Neuronal stem cell (in vitro differentiated cells): ENCODE data around the gene PDZD2.
A peak's percentile ranks its signal among the peaks of the same experiment; 100 is the strongest.

Source experiments
- DNase-seq: peaks from one replicate; pipeline ENCODE4 v3.0.0-alpha.2; 2013; ENCODE audit warnings: low spot score
- H2AFZ ChIP-seq: one replicate; pipeline ENCODE4 v1.6.1; 2013; ENCODE audit warnings: mild to moderate bottlenecking, low read length, inconsistent platforms
- H2AK5ac ChIP-seq: 2 replicates; pipeline ENCODE4 v1.6.1; 2013; ENCODE audit warnings: low read depth, mild to moderate bottlenecking, inconsistent platforms, low read length, moderate library complexity, mixed read lengths
- H2BK120ac ChIP-seq: 2 replicates; pipeline ENCODE4 v1.6.1; 2013; ENCODE audit warnings: low read depth, mild to moderate bottlenecking, inconsistent platforms, low read length, moderate library complexity, mixed read lengths
- H2BK12ac ChIP-seq: one replicate; pipeline ENCODE4 v1.6.1; 2013; ENCODE audit warnings: low read length, inconsistent platforms
- H2BK15ac ChIP-seq: 2 replicates; pipeline ENCODE4 v1.6.1; 2013; ENCODE audit warnings: mild to moderate bottlenecking, low read length, inconsistent platforms, mixed read lengths
- H2BK5ac ChIP-seq: one replicate; pipeline ENCODE4 v1.6.1; 2013; ENCODE audit warnings: inconsistent platforms, mild to moderate bottlenecking, low read length, moderate library complexity
- H3K14ac ChIP-seq: one replicate; pipeline ENCODE4 v1.6.1; 2013; ENCODE audit warnings: low read length, inconsistent platforms
- H3K18ac ChIP-seq: 2 replicates; pipeline ENCODE4 v1.6.1; 2013; ENCODE audit warnings: low read length, inconsistent platforms
- H3K23ac ChIP-seq: 2 replicates; pipeline ENCODE4 v1.6.1; 2013; ENCODE audit warnings: low read depth, mild to moderate bottlenecking, mixed read lengths, low read length, inconsistent platforms; ENCODE audit not compliant: poor library complexity
- H3K27ac ChIP-seq: replicated peaks from 3 replicates; pipeline ENCODE4 v1.5.1; 2013; ENCODE audit warnings: low read length, inconsistent platforms
- H3K27me3 ChIP-seq, 3 experiments: 2 replicates each; pipeline ENCODE4 v1.6.1; 2013; ENCODE audit warnings: low read length in 3 of 3, mild to moderate bottlenecking in 2 of 3, inconsistent platforms in 1 of 3, low read depth in 1 of 3, mixed read lengths in 1 of 3, moderate library complexity in 1 of 3; ENCODE audit not compliant: control insufficient read depth in 3 of 3, insufficient read depth in 3 of 3
- H3K36me3 ChIP-seq, 2 donors: replicated peaks in 1 of 2; 2 replicates each; pipeline ENCODE4 v1.6.1; 2013; ENCODE audit warnings: low read length in 2 of 2; ENCODE audit not compliant: control insufficient read depth in 2 of 2, insufficient read depth in 2 of 2
- H3K4ac ChIP-seq: 2 replicates; pipeline ENCODE4 v1.6.1; 2013; ENCODE audit warnings: inconsistent platforms, mild to moderate bottlenecking, low read length, moderate library complexity
- H3K4me1 ChIP-seq, 2 donors: 1 replicate in 1 of 2; 2 replicates in 1 of 2; pipeline ENCODE4 v1.6.1; 2013; ENCODE audit warnings: low read length in 2 of 2, low read depth in 1 of 2; ENCODE audit not compliant: control insufficient read depth in 2 of 2, insufficient read depth in 1 of 2
- H3K4me2 ChIP-seq: one replicate; pipeline ENCODE4 v1.6.1; 2013; ENCODE audit warnings: mild to moderate bottlenecking, low read length, inconsistent platforms; ENCODE audit not compliant: insufficient read depth, poor library complexity, severe bottlenecking
- H3K4me3 ChIP-seq, 2 donors: 2 replicates each; pipeline ENCODE4 v1.5.1; 2013; ENCODE audit warnings: low read length in 2 of 2, mild to moderate bottlenecking in 2 of 2, inconsistent platforms in 1 of 2, moderate library complexity in 1 of 2
- H3K79me1 ChIP-seq: one replicate; pipeline ENCODE4 v1.6.1; 2013; ENCODE audit warnings: low read depth, mild to moderate bottlenecking, inconsistent platforms, low read length, moderate library complexity
- H3K9ac ChIP-seq: one replicate; pipeline ENCODE4 v1.6.1; 2013; ENCODE audit warnings: mild to moderate bottlenecking, low read depth, low read length, inconsistent platforms; ENCODE audit not compliant: poor library complexity
- H3K9me3 ChIP-seq, 2 donors: replicated peaks in 1 of 2; 2 replicates each; pipeline versions ENCODE3 to v1.6.1; 2013; ENCODE audit warnings: low read length in 2 of 2, mild to moderate bottlenecking in 2 of 2, inconsistent platforms in 1 of 2, low read depth in 1 of 2, mixed read lengths in 1 of 2, moderate library complexity in 1 of 2; ENCODE audit not compliant: control insufficient read depth in 2 of 2, insufficient read depth in 1 of 2
- H4K8ac ChIP-seq: one replicate; pipeline ENCODE4 v1.6.1; 2013; ENCODE audit warnings: low read depth, mild to moderate bottlenecking, inconsistent platforms, low read length, moderate library complexity
- H4K91ac ChIP-seq: one replicate; pipeline ENCODE4 v1.6.1; 2013; ENCODE audit warnings: low read length, low read depth, mild to moderate bottlenecking, inconsistent platforms; ENCODE audit not compliant: poor library complexity
- WGBS, 2 donors: extraction: QIAGEN DNeasy Blood & Tissue Kit; methylation state at CpG; one replicate each; pipeline ENCODE4 v1.1.7; 2013; ENCODE audit warnings: missing lambda C conversion rate in 2 of 2, mixed read lengths in 1 of 2; ENCODE audit not compliant: insufficient read length in 2 of 2, insufficient replicate concordance in 1 of 2; ENCODE audit errors: extremely low coverage in 2 of 2; 5-methylcytosine and 5-hydroxymethylcytosine counted together

Gene PDZD2

GRCh38 chr5:31846934-31847333 is 208.0 kb downstream of the PDZD2 start:
- no peak overlapping the region for H4K91ac ChIP-seq
- H3K4ac ChIP-seq: no peak overlapping the region
- no peak overlapping the region for H3K27ac ChIP-seq
- no peak overlapping the region for H2BK15ac ChIP-seq
- no peak overlapping the region for H3K14ac ChIP-seq
- no peak overlapping the region for H3K18ac ChIP-seq
- no peak overlapping the region for H3K4me2 ChIP-seq
- H3K4me1 ChIP-seq: no peaks in the 10 kb centered on the region
- no peak overlapping the region for H2BK5ac ChIP-seq
- H2BK12ac ChIP-seq: no peak overlapping the region
- H3K23ac ChIP-seq: no peak overlapping the region
- no peak overlapping the region for H2BK120ac ChIP-seq
- H4K8ac ChIP-seq: no peak overlapping the region
- H3K9me3 ChIP-seq: no peaks in the 10 kb centered on the region
- H3K79me1 ChIP-seq: no peaks in the 10 kb centered on the region
- H3K4me3 ChIP-seq: no peak overlapping the region
- H2AK5ac ChIP-seq: no peak overlapping the region
- H2AFZ ChIP-seq: no peak overlapping the region
- H3K27me3 ChIP-seq: no peaks in the 10 kb centered on the region
- no peaks in the 10 kb centered on the region for H3K36me3 ChIP-seq
- no peak overlapping the region for H3K9ac ChIP-seq
- WGBS, 2 donors: no CpG with 5 or more reads among the region's 1 CpG
- no peak for DNase-seq

- H3K27ac ChIP-seq: no peak overlapping the region
- no peak overlapping the region for H3K14ac ChIP-seq
- no peak overlapping the region for H4K91ac ChIP-seq
- no peak overlapping the region for H2AK5ac ChIP-seq
- no peak overlapping the region for H3K18ac ChIP-seq
- no peak overlapping the region for H3K23ac ChIP-seq
- no peaks in the 10 kb centered on the region for H3K27me3 ChIP-seq
- no peak overlapping the region for H3K9ac ChIP-seq
- H3K36me3 ChIP-seq: no peaks in the 10 kb centered on the region
- no peak overlapping the region for H3K4ac ChIP-seq
- no peak overlapping the region for H2BK12ac ChIP-seq
- no peak overlapping the region for H2BK5ac ChIP-seq
- no peak overlapping the region for H4K8ac ChIP-seq
- DNase-seq: no peak
- no peaks in the 10 kb centered on the region for H3K9me3 ChIP-seq
- H3K4me2 ChIP-seq: no peak overlapping the region
- H2BK15ac ChIP-seq: no peak overlapping the region
- H3K79me1 ChIP-seq: no peaks in the 10 kb centered on the region
- no peak overlapping the region for H2AFZ ChIP-seq
- no CpG with 5 or more reads among the region's 7 CpGs for WGBS, 2 donors
- H3K4me1 ChIP-seq: no peaks in the 10 kb centered on the region
- no peak overlapping the region for H3K4me3 ChIP-seq
- H2BK120ac ChIP-seq: no peak overlapping the region
Observed at GRCh38 chr5:31847354-31847753, 208.4 kb downstream of the PDZD2 start.

- Histone ChIP-seq H3K27ac (no peak overlapping the region), H2BK5ac (no peak overlapping the region), H3K14ac (no peak overlapping the region), H3K4ac (no peak overlapping the region), H4K8ac (no peak overlapping the region), H3K23ac (no peak overlapping the region), H3K4me2 (no peak overlapping the region), H2BK12ac (no peak overlapping the region), H2BK15ac (no peak overlapping the region), H2BK120ac (no peak overlapping the region), H2AFZ (peak overlapping the region; percentile 26), H3K4me3 (no peak overlapping the region), H3K79me1 (no peaks in the 10 kb centered on the region), H3K9me3 (no peaks in the 10 kb centered on the region), H3K27me3 (no peaks in the 10 kb centered on the region), H2AK5ac (no peak overlapping the region), H3K18ac (no peak overlapping the region), H3K36me3 (no peaks in the 10 kb centered on the region), H4K91ac (no peak overlapping the region), H3K9ac (no peak overlapping the region), H3K4me1 (peaks cover 5 to 8% of the 10 kb centered on the region in 2 donors)
- no peak for DNase-seq
- no CpG with 5 or more reads among the region's 4 CpGs for WGBS, 2 donors
Observed at GRCh38 chr5:31850981-31851689, 212.2 kb downstream of the PDZD2 start.

- Histone ChIP-seq H4K8ac (no peak overlapping the region), H2BK120ac (no peak overlapping the region), H3K4me2 (no peak overlapping the region), H3K23ac (no peak overlapping the region), H3K4me3 (no peak overlapping the region), H3K79me1 (no peaks in the 10 kb centered on the region), H2BK12ac (no peak overlapping the region), H4K91ac (no peak overlapping the region), H2BK5ac (no peak overlapping the region), H3K14ac (no peak overlapping the region), H3K18ac (no peak overlapping the region), H3K27ac (no peak overlapping the region), H2AFZ (peak overlapping the region; percentile 95), H3K36me3 (no peaks in the 10 kb centered on the region), H3K9ac (no peak overlapping the region), H3K4me1 (peaks cover 8% of the 10 kb centered on the region in 2 donors), H3K9me3 (peaks cover 0 to under 1% of the 10 kb centered on the region in 2 donors), H3K27me3 (peaks cover 0 to 4% (median 0%) of the 10 kb centered on the region in 3 experiments), H2BK15ac (no peak overlapping the region), H3K4ac (no peak overlapping the region), H2AK5ac (no peak overlapping the region)
- no CpG with 5 or more reads among the region's 8 CpGs for WGBS, 2 donors
- DNase-seq: no peak
Observed at GRCh38 chr5:31853398-31854135, 214.6 kb downstream of the PDZD2 start.
